ENCODE measurements around the gene LIX1L. TPM values are rescaled to one million over a fixed set of nuclear protein-coding genes. Genes with fewer than 3 reads are reported as not detected.

The LIX1L gene
- total RNA-seq, 1 experiment from 2014 or later, result 0.82 TPM

DNA sequence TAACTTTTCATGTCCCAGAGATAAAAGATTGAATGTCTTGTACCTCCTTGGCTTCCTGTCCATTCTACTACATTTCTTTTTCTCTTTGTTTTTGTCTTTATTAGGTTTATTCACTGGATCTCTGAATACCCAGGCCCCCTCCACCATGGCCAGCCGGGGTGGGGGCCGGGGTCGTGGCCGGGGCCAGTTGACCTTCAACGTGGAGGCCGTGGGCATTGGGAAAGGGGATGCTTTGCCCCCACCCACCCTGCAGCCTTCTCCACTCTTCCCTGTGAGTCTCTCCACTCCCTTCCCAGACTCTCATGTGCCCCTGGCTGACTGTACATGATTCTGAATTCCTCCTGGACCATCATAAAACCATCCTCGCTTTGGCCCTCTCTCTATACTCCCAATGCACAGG lies 16.9 kb upstream of the LIX1L start:
- Mint-ChIP-seq H3K4me3 (ENCODE audit: unreplicated experiment) (no peak overlapping the region), H3K9me3 (ENCODE audit: unreplicated experiment) (no peaks in the 10 kb centered on the region), H3K4me1 (ENCODE audit: low read depth, unreplicated experiment) (no peaks in the 10 kb centered on the region), H3K36me3 (ENCODE audit: insufficient read depth, unreplicated experiment) (no peaks in the 10 kb centered on the region), H3K27me3 (ENCODE audit: insufficient read depth, unreplicated experiment) (no peaks in the 10 kb centered on the region), H3K27ac (ENCODE audit: unreplicated experiment) (no peak overlapping the region)
- CTCF ChIA-PET, result no interaction called here
- H3K4me3 ChIP-seq (ENCODE audit: low read depth, low read length), result no peak overlapping the region
- H3K4me1 ChIP-seq, result peaks cover 20% of the 10 kb centered on the region
- no TSS peak for BruUV-seq (replicated peaks)
- no peaks in the 10 kb centered on the region for H3K9me3 ChIP-seq
- H3K27me3 ChIP-seq (replicated peaks; ENCODE audit: control insufficient read depth, insufficient read depth, low read length), result no peaks in the 10 kb centered on the region
- DNase-seq, result no peak
- POLR2A ChIA-PET, result interaction anchor here (0.5 kb wide), 1 partner anchor 65 kb away, joined by 6 read pairs; no protein-coding TSS in a partner anchor
- intact Hi-C loops (cut with micrococcal nuclease; ENCODE audit: unreplicated experiment), result loop anchor here (5.0 kb wide), 1 partner anchor 47 kb away; the partner anchor contains the start of gene RBM8A
- H3K36me3 ChIP-seq (ENCODE audit: control insufficient read depth, insufficient read depth, low read length), result no peaks in the 10 kb centered on the region
- TF ChIP-seq, protein P1, sequence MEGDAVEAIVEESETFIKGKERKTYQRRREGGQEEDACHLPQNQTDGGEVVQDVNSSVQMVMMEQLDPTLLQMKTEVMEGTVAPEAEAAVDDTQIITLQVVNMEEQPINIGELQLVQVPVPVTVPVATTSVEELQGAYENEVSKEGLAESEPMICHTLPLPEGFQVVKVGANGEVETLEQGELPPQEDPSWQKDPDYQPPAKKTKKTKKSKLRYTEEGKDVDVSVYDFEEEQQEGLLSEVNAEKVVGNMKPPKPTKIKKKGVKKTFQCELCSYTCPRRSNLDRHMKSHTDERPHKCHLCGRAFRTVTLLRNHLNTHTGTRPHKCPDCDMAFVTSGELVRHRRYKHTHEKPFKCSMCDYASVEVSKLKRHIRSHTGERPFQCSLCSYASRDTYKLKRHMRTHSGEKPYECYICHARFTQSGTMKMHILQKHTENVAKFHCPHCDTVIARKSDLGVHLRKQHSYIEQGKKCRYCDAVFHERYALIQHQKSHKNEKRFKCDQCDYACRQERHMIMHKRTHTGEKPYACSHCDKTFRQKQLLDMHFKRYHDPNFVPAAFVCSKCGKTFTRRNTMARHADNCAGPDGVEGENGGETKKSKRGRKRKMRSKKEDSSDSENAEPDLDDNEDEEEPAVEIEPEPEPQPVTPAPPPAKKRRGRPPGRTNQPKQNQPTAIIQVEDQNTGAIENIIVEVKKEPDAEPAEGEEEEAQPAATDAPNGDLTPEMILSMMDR (IDR thresholded peaks at IDR 0.05; ENCODE audit: insufficient read depth in 1 of 2, low read depth in 1 of 2, low read length in 1 of 2, severe bottlenecking in 1 of 2, unreplicated experiment in 1 of 2), result no peak

DNA sequence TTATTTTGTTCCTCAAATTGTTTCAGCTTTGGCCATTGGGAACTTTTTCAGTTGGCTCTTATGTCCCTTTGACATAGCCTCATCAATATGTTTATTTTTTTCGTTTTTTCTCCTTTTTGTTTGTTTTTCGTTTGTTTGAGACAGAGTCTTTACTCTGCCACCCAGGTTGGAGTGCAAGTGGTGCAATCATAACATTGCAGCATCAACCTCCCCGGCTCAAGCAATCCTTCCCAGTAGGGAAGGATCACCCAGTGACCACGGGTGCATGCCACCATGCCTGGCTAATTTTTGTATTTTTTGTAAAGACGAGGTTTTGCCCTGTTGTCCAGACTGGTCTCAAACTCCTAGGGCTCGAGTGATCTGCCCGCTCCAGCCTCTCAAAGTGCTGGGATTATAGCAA lies 14.8 kb upstream of the LIX1L start:
- no peaks in the 10 kb centered on the region for H3K27me3 Mint-ChIP-seq (ENCODE audit: insufficient read depth, unreplicated experiment)
- BruUV-seq (replicated peaks), result no TSS peak
- Histone ChIP-seq H3K4me3 (ENCODE audit: low read depth, low read length) (no peak overlapping the region), H3K4me1 (peaks cover under 1% of the 10 kb centered on the region), H3K36me3 (ENCODE audit: control insufficient read depth, insufficient read depth, low read length) (no peaks in the 10 kb centered on the region), H3K27me3 (replicated peaks; ENCODE audit: control insufficient read depth, insufficient read depth, low read length) (no peaks in the 10 kb centered on the region), H3K9me3 (no peaks in the 10 kb centered on the region)
- no peak overlapping the region for H3K4me3 Mint-ChIP-seq (ENCODE audit: unreplicated experiment)
- POLR2A ChIA-PET, result no interaction called here
- H3K27ac Mint-ChIP-seq (ENCODE audit: unreplicated experiment), result no peak overlapping the region
- H3K9me3 Mint-ChIP-seq (ENCODE audit: unreplicated experiment), result no peaks in the 10 kb centered on the region
- no peak for DNase-seq
- H3K4me1 Mint-ChIP-seq (ENCODE audit: low read depth, unreplicated experiment), result no peaks in the 10 kb centered on the region
- TF ChIP-seq, protein P1 (IDR thresholded peaks at IDR 0.05; ENCODE audit: insufficient read depth in 1 of 2, low read depth in 1 of 2, low read length in 1 of 2, severe bottlenecking in 1 of 2, unreplicated experiment in 1 of 2), result no peak
- no peaks in the 10 kb centered on the region for H3K36me3 Mint-ChIP-seq (ENCODE audit: insufficient read depth, unreplicated experiment)
- intact Hi-C loops (cut with micrococcal nuclease; ENCODE audit: unreplicated experiment), result no loop called here
- CTCF ChIA-PET, result no interaction called here

DNA sequence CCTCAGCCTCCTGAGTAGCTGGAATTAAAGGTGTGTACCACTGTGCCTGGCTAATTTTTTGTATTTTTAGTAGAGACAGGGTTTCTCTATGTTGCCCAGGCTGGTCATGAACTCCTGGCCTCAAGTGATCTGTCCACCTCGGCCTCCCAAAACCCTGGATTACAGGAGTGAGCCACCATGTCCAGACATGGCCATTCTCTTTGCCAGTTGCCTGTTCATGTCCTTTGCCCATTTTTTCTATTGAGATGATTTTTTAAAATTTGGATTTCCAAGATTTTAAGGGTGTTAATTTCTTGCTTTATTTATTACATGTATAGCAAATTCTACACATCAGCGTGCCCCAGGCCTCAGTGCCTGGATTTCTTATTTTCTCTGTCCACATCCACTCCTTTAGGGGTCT lies 9.5 kb upstream of the LIX1L start:
- no TSS peak for BruUV-seq (replicated peaks)
- Mint-ChIP-seq H3K9me3 (ENCODE audit: unreplicated experiment) (no peaks in the 10 kb centered on the region), H3K4me1 (ENCODE audit: low read depth, unreplicated experiment) (peaks cover 13% of the 10 kb centered on the region), H3K27me3 (ENCODE audit: insufficient read depth, unreplicated experiment) (peaks cover 3% of the 10 kb centered on the region), H3K36me3 (ENCODE audit: insufficient read depth, unreplicated experiment) (no peaks in the 10 kb centered on the region), H3K4me3 (ENCODE audit: unreplicated experiment) (no peak overlapping the region), H3K27ac (ENCODE audit: unreplicated experiment) (no peak overlapping the region)
- Histone ChIP-seq H3K4me1 (peaks cover 16% of the 10 kb centered on the region), H3K4me3 (ENCODE audit: low read depth, low read length) (no peak overlapping the region), H3K9me3 (no peaks in the 10 kb centered on the region; the same call in 1 of the 2 replicates), H3K36me3 (ENCODE audit: control insufficient read depth, insufficient read depth, low read length) (no peaks in the 10 kb centered on the region), H3K27me3 (replicated peaks; ENCODE audit: control insufficient read depth, insufficient read depth, low read length) (no peaks in the 10 kb centered on the region)
- TF ChIP-seq, protein P1 (IDR thresholded peaks at IDR 0.05; ENCODE audit: insufficient read depth in 1 of 2, low read depth in 1 of 2, low read length in 1 of 2, severe bottlenecking in 1 of 2, unreplicated experiment in 1 of 2), result no peak
- intact Hi-C loops (cut with micrococcal nuclease; ENCODE audit: unreplicated experiment), result no loop called here
- DNase-seq, result no peak
- POLR2A ChIA-PET, result interaction anchor here (0.6 kb wide), 1 partner anchor 75 kb away, joined by 4 read pairs; no protein-coding TSS in a partner anchor
- CTCF ChIA-PET, result no interaction called here

Data from Caco-2 (cell line).